Colonic mucosa (tissue), 4 donors: Measurements from ENCODE around the gene ANKRD10. TPM values are rescaled to one million over a fixed set of nuclear protein-coding genes. Genes with fewer than 3 reads are reported as not detected.

Experiments used
- DNase-seq: peaks from one replicate; pipeline ENCODE4 v3.0.0-alpha.2; 2020
- H3K27ac ChIP-seq: fragments of 200-600 bp; one replicate; pipeline ENCODE4 v1.8.0; 2021
- H3K27me3 ChIP-seq: fragments of 200-600 bp; one replicate; pipeline ENCODE4 v1.8.0; 2021
- H3K36me3 ChIP-seq: fragments of 200-600 bp; one replicate; pipeline ENCODE4 v1.8.0; 2021
- H3K4me1 ChIP-seq: fragments of 200-600 bp; one replicate; pipeline ENCODE4 v1.8.0; 2021; ENCODE audit warnings: mild to moderate bottlenecking
- H3K4me3 ChIP-seq: fragments of 200-600 bp; one replicate; pipeline ENCODE4 v1.8.0; 2021
- H3K9ac ChIP-seq, 2 donors: one replicate each; pipeline ENCODE4 v1.7.0; 2013; ENCODE audit warnings: control low read depth in 2 of 2, low read depth in 2 of 2, low read length in 2 of 2
- H3K9me3 ChIP-seq: fragments of 200-600 bp; one replicate; pipeline ENCODE4 v1.8.0; 2021
- intact Hi-C: fragments of 100-400 bp; cut with DNase I; formaldehyde crosslinking; loops from one replicate; pipeline ENCODE4 v1.14.1; 2022
- total RNA-seq, 2 donors: library from RNA; stranded (reverse); fragmentation: NEBNext Ultra II Directional in 1 of 2; extraction: Animal tissue kit (Norgen Biotek cat#: 25700) in 1 of 2; gene quantifications; one replicate each; pipeline ENCODE4 v1.2.1, GENCODE V29; 2021
- TF ChIP-seq, protein P1 (sequence below): fragments of 200-600 bp; IDR thresholded peaks from one replicate; pipeline ENCODE4 v1.8.0; 2022; ENCODE audit warnings: antibody characterized with exemption, mild to moderate bottlenecking
- donor health status: healthy.
- donor health status: DM: no; HTN: no; CAD: no.
- donor health status: DM: no; HTN: no; CAD: no.

ANKRD10 gene
- total RNA-seq, 2 donors from 2014 or later, result 94.9 to 123 TPM

GRCh38 chr13:110914331-110915056 is 375 bp downstream of the ANKRD10 start:
- Histone ChIP-seq H3K36me3 (no peaks in the 10 kb centered on the region), H3K9me3 (no peaks in the 10 kb centered on the region), H3K27ac (peak overlapping the region; percentile 100), H3K4me3 (peak overlapping the region; percentile 93), H3K4me1 (no peaks in the 10 kb centered on the region), H3K9ac (peak overlapping the region; percentile 97 to 99), H3K27me3 (no peaks in the 10 kb centered on the region)
- TF ChIP-seq, protein P1, sequence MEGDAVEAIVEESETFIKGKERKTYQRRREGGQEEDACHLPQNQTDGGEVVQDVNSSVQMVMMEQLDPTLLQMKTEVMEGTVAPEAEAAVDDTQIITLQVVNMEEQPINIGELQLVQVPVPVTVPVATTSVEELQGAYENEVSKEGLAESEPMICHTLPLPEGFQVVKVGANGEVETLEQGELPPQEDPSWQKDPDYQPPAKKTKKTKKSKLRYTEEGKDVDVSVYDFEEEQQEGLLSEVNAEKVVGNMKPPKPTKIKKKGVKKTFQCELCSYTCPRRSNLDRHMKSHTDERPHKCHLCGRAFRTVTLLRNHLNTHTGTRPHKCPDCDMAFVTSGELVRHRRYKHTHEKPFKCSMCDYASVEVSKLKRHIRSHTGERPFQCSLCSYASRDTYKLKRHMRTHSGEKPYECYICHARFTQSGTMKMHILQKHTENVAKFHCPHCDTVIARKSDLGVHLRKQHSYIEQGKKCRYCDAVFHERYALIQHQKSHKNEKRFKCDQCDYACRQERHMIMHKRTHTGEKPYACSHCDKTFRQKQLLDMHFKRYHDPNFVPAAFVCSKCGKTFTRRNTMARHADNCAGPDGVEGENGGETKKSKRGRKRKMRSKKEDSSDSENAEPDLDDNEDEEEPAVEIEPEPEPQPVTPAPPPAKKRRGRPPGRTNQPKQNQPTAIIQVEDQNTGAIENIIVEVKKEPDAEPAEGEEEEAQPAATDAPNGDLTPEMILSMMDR, result no peak
- intact Hi-C loops, result no loop called here
- peak; percentile 76 for DNase-seq

DNA sequence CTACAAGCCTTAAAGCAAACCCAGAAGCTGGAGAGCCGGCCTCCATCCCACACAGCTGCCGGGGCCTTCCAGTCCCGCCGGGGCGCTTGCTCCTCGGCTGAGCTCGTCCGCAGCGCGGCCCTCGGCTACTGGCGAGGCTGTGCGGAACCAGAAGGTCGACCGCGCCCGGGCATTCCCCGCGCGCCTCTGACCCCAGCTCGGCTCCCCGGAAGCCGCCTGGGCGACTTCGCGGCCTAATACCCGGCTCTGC is 863 bp downstream of the ANKRD10 start:
- intact Hi-C loops, result no loop called here
- H3K36me3 ChIP-seq, result no peaks in the 10 kb centered on the region
- DNase-seq, result no peak
- H3K27me3 ChIP-seq, result no peaks in the 10 kb centered on the region
- no peaks in the 10 kb centered on the region for H3K4me1 ChIP-seq
- H3K9me3 ChIP-seq, result no peaks in the 10 kb centered on the region
- H3K9ac ChIP-seq, result peak overlapping the region; percentile 97 to 99
- TF ChIP-seq, protein P1, result no peak
- H3K4me3 ChIP-seq, result peak overlapping the region; percentile 93
- peak overlapping the region; percentile 100 for H3K27ac ChIP-seq

DNA sequence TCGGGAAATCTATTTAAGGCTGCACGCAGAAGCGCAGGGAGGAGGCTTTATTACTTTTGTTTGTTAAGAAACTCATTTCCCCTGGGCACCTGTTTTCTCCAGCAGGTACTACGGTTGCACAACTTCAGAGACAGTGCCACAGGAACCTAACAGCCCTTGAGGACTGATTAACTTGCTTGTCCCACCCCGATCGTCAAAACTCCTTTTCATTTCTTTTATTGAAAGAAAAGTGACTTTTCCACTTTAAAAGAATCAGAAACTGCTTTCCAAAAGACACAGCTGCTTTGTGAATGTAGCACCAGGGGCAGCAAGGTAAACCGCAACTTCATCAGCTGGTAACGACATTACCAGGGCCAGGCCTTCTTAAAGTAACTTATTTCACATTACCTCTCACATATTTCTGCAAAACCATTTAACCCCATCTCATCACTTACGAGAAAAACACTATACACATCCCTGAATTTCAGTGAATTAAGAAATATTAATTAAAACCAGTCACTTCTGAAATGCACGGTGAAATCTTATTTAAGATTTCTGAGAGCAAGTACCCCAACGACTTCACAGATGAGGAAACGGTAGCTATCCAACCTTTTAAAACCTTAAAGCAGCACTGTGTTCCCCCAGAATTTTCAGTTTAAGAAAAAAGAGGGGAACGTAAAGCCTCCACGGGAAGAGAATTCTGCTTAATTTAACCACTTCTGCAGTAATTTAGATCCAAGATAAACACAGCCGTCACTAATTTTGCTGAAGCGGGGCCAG is 1.4 kb downstream of the ANKRD10 start:
- Histone ChIP-seq H3K36me3 (no peaks in the 10 kb centered on the region), H3K27me3 (no peaks in the 10 kb centered on the region), H3K27ac (peak overlapping the region; percentile 100), H3K9me3 (no peaks in the 10 kb centered on the region), H3K4me3 (peak overlapping the region; percentile 93), H3K4me1 (peaks cover 2% of the 10 kb centered on the region), H3K9ac (peak overlapping the region; percentile 97 to 99)
- peak; percentile 80 for DNase-seq
- intact Hi-C loops, result no loop called here
- TF ChIP-seq, protein P1, result no peak

GRCh38 chr13:110912651-110913051 is 2.2 kb downstream of the ANKRD10 start:
- Histone ChIP-seq H3K4me1 (peaks cover 8% of the 10 kb centered on the region), H3K9ac (peak overlapping the region; percentile 97 to 99), H3K9me3 (no peaks in the 10 kb centered on the region), H3K27ac (peak overlapping the region; percentile 100), H3K27me3 (no peaks in the 10 kb centered on the region), H3K36me3 (no peaks in the 10 kb centered on the region), H3K4me3 (peak overlapping the region; percentile 93)
- intact Hi-C loops, result no loop called here
- TF ChIP-seq, protein P1, result no peak
- DNase-seq, result no peak

DNA sequence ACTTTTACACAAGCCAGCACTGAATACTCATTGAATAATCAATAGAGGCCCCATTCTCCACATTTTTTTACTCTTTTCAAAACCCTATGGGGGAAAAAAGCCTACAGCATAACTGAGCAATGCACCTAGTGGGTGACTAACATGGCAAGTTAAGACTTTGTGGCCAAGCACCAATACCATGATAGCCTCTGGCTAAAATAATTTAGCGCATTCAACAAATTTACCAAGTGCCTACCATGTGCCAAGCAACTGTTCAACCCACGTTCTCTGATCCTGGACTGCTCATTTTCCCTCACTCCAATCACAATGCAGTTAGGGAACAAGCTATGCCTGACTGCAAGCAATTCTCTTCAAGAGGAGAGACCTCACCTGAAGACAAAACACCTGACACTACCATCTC is 3.0 kb downstream of the ANKRD10 start:
- intact Hi-C loops, result no loop called here

More for the DNA sequence above, 3.0 kb downstream of the ANKRD10 start:
- DNase-seq, result no peak
- Histone ChIP-seq H3K36me3 (no peaks in the 10 kb centered on the region), H3K4me3 (no peak overlapping the region), H3K27ac (no peak overlapping the region), H3K9me3 (no peaks in the 10 kb centered on the region), H3K9ac (peak overlapping the region in 1 of 2 donors; percentile 97), H3K27me3 (no peaks in the 10 kb centered on the region), H3K4me1 (peaks cover 8% of the 10 kb centered on the region)
- TF ChIP-seq, protein P1, result no peak
